ENCODE results near the gene SCN5A. TPM values are rescaled to one million over a fixed set of nuclear protein-coding genes. Genes with fewer than 3 reads are reported as not detected.

Gene SCN5A
- total and polyA plus RNA-seq, 2 of the 8 experiments (the other 6 are each of a cell fraction or from before 2014, with no cell fraction given): 4.8 to 11.4 TPM

- TF ChIP-seq POU5F1 (IDR thresholded peaks at IDR 0.05; ENCODE audit: low read depth, low read length): no peak
- TF ChIP-seq CTBP2 (IDR thresholded peaks at IDR 0.05; ENCODE audit: borderline replicate concordance, insufficient read depth, insufficient read length, low read length): no peak
- TF ChIP-seq NANOG (IDR thresholded peaks at IDR 0.05; ENCODE audit: insufficient read depth, low read depth, low read length, poor library complexity, severe bottlenecking): no peak
- TF ChIP-seq SP1 (IDR thresholded peaks at IDR 0.05; ENCODE audit: low read depth, low read length): no peak
- no peak for TF ChIP-seq MAFK (IDR thresholded peaks at IDR 0.05; ENCODE audit: low read depth, low read length)
- no peak for TF ChIP-seq HDAC6 (IDR thresholded peaks at IDR 0.05; ENCODE audit: low read depth, low read length)
- no peak for TF ChIP-seq ASH2L (IDR thresholded peaks at IDR 0.05; ENCODE audit: low read length)
- no peak for TF ChIP-seq FOSL1 (IDR thresholded peaks at IDR 0.05; ENCODE audit: insufficient read depth, low read depth, low read length)
- TF ChIP-seq SAP30 (IDR thresholded peaks at IDR 0.05; ENCODE audit: insufficient read depth, insufficient replicate concordance, low read length): no peak
- TF ChIP-seq CEBPB (IDR thresholded peaks at IDR 0.05; ENCODE audit: low read depth, low read length): no peak
- no peak for TF ChIP-seq NRF1 (IDR thresholded peaks at IDR 0.05; ENCODE audit: low read depth, low read length)
- no peak for TF ChIP-seq KDM1A (IDR thresholded peaks at IDR 0.05; ENCODE audit: borderline replicate concordance, low read length)
- no peak for TF ChIP-seq KDM5A (IDR thresholded peaks at IDR 0.05; ENCODE audit: low read length)
- 0 out of 2 replicates have a peak, but pooled peaks have one; percentile 21 for TF ChIP-seq TEAD4 (IDR thresholded peaks at IDR 0.05; ENCODE audit: low read depth, low read length)
- TF ChIP-seq CBX8 (IDR thresholded peaks at IDR 0.05; ENCODE audit: borderline replicate concordance, low read depth, low read length): no peak
- TF ChIP-seq CBX5 (IDR thresholded peaks at IDR 0.05; ENCODE audit: low read depth, low read length): no peak
- TF ChIP-seq CHD1 (IDR thresholded peaks at IDR 0.05; ENCODE audit: low read depth, low read length): no peak
- no peak for TF ChIP-seq BACH1 (IDR thresholded peaks at IDR 0.05; ENCODE audit: low read length)
- TF ChIP-seq SP2 (IDR thresholded peaks at IDR 0.05; ENCODE audit: low read length): no peak
- 0 out of 4 replicates have a peak, but pooled peaks of 1 of the 2 experiments have one; percentile 19 for TF ChIP-seq SIN3A (conservative IDR thresholded peaks at IDR 0.05 in 1 of 2, IDR thresholded peaks at IDR 0.05 in 1 of 2; ENCODE audit: low read depth in 1 of 2, low read length in 2 of 2)
- no peak for TF ChIP-seq CREB1 (IDR thresholded peaks at IDR 0.05)
- TF ChIP-seq GTF2F1 (IDR thresholded peaks at IDR 0.05; ENCODE audit: borderline replicate concordance, low read depth, low read length): no peak
- TF ChIP-seq RAD21 (IDR thresholded peaks at IDR 0.05 in 1 of 2, conservative IDR thresholded peaks at IDR 0.05 in 1 of 2; ENCODE audit: low read depth in 2 of 2, low read length in 2 of 2): peak; percentile 76 to 83
Observed at GRCh38 chr3:38623539-38623938, 25.9 kb downstream of the SCN5A start (continued).
